ENCODE data around the gene MOGAT2.
"Not testable (repeated sequence)": the region's sequence is repeated elsewhere in the genome, so short reads cannot be mapped to it uniquely, and the experiment has no call there.

Gene MOGAT2

GRCh38 chr11:75717608-75718418 lies at the start of gene MOGAT2:
Gene MOGAT2 (plus strand): TSS chr11:75717838. CDS start chr11:75717889, 51 bp downstream.
- DNase-seq: no peak

GRCh38 chr11:75668451-75669297 lies 49.0 kb upstream of the MOGAT2 start, which contains the start of gene MAP6:
Gene MAP6 (minus strand): TSS chr11:75669038. CDS start chr11:75668369, 669 bp downstream.
- DNase-seq: peak in 1 of 2 donors; percentile 4

- no peak for DNase-seq
These were observed 43.6 kb upstream of the MOGAT2 start for GRCh38 chr11:75673977-75674582.

- DNase-seq: no peak
These were observed 40.4 kb upstream of the MOGAT2 start for GRCh38 chr11:75677275-75677674.

- DNase-seq: no peak
These were observed 39.7 kb upstream of the MOGAT2 start for GRCh38 chr11:75677909-75678308.

- no peak for DNase-seq
These were observed 38.9 kb upstream of the MOGAT2 start for GRCh38 chr11:75678620-75679259.

- DNase-seq: no peak
These were observed 38.1 kb upstream of the MOGAT2 start for GRCh38 chr11:75679566-75679965.

GRCh38 chr11:75683856-75684255 lies 33.8 kb upstream of the MOGAT2 start:
- not testable (repeated sequence) for DNase-seq

- peak in 1 of 2 donors; percentile 24 for DNase-seq
These were observed 27.6 kb upstream of the MOGAT2 start for GRCh38 chr11:75689863-75690609.

- no peak for DNase-seq
These were observed 25.8 kb upstream of the MOGAT2 start for GRCh38 chr11:75691804-75692203.

- DNase-seq: no peak
These were observed 19.6 kb upstream of the MOGAT2 start for GRCh38 chr11:75697906-75698581.

- no peak for DNase-seq
These were observed 16.7 kb upstream of the MOGAT2 start for GRCh38 chr11:75700940-75701339.

GRCh38 chr11:75703695-75704237 lies 13.9 kb upstream of the MOGAT2 start:
- DNase-seq: no peak

GRCh38 chr11:75705541-75705940 lies 12.1 kb upstream of the MOGAT2 start:
- DNase-seq: no peak

GRCh38 chr11:75706260-75706729 lies 11.3 kb upstream of the MOGAT2 start:
- DNase-seq: peak; percentile 58 to 66

GRCh38 chr11:75714211-75714610 lies 3.4 kb upstream of the MOGAT2 start:
- no peak for DNase-seq

- no peak for DNase-seq
These were observed 1.9 kb upstream of the MOGAT2 start for GRCh38 chr11:75715688-75716087.

- no peak for DNase-seq
These were observed 979 bp upstream of the MOGAT2 start for GRCh38 chr11:75716659-75717058.

GRCh38 chr11:75718419-75719339 lies 1.0 kb downstream of the MOGAT2 start:
- no peak for DNase-seq
